GM20431 (cell line): Measurements from ENCODE around the gene OTP.

Source experiments
- in situ Hi-C: fragments of 300-500 bp; cut with MseI, MboI; formaldehyde crosslinking; loops from one replicate; pipeline ENCODE4 v1.15.0; 2020; ENCODE audit warnings: low sequenced_read_pairs; ENCODE audit not compliant: unreplicated experiment

The OTP gene

DNA sequence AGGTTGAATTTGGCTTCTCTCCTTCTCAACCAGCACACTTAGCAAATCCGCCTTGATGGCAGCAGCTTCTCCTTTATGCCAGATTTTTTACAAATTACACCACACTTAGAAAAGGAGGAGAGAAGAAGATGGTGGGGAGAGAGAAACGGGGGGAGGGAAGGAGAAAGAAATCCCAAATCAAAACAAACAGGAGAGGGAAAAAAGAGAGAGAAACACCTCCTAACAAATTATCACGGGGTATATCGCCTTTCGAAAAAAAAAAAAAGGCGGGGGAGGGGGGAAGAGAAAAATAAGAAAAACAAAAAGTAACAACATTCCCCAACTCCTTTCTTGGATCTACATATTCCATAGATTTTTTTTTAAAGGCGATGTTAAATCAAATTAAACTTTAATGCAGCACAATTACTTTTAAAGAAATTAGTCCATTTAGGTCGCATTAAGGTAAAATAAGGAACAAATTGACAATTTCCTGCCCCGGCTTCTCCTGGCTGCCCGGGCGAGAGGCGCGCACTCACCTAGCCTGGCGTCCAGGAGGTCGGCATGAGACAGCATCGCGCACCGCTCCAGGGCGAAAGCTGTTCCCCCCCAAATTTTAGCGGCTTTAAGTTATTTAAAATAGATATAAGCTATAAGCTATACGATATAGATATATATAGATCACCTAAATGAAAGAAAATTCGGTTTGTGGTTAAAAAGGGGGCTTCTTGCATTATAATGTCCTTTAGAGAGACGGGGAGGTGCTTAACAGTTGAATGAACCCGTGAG, at the start of gene OTP:
OTP (minus strand) TSS at position 716 of the 765 bp plus-strand sequence; CDS start at position 552, 164 bp downstream.
- in situ Hi-C loops, result no loop called here

DNA sequence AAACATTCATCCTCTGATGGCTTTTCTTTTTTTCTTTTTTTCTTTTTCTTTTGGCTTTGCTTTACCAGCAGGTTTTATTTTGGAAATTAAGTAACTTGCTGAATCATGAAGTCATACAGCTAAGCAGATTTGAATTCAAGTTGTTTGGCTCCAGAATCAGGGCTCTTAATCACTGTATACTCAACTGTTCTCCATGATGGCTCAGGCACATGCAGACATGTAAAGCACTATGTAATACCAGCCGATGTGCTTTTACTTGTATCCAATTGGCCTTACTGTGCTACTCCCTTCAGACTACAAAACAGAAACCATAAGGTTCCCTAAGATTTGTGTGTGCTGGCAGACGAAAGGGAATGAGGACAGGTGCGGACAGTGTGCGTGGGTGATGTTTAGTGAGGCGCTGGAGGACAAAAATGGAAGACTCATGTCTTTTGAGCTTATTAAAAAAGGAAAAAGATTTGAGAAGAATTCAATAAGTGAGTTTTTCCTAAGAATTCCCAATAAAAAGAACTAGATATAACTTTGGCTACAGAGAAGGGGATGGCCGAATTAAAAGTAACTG, 44.7 kb upstream of the OTP start:
- in situ Hi-C loops, result no loop called here

DNA sequence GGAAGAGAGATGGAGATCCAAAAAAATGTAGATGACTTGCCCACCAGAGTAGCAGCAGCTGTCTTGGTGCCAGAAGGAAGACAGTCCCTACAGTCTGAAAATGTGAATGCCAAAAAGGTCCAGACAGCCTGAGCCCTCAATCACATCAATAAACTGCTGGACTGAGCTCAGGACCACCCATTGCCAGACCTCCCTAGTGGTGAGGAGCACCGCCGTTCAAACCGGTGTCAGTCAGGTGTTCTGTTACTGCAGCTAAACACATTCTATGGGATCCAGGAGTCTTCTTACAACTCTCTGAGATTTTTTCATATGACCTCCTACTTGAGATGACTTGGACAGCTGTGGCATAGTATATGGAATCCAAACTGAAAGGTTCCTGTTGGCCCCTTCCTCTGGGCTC, 32.0 kb upstream of the OTP start:
- in situ Hi-C loops, result no loop called here

DNA sequence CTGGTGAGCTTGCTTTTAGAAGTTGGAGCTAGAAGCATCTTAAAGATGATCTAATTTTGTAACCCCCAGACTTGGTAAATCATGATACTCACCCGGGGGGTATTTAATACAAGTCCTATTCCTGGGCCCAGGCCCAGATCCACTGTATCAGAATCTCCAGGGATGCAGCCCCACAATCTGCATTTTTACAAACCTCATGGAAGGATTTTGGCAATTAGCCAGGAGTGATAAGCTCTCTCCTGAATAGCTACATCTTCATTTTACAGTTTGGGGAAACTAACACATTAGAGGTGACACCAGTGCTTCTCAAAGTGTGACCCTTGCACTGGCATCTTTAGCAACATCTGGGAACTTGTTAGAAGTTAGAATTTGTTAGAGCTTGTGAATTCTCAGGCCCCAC, 31.2 kb upstream of the OTP start:
- in situ Hi-C loops, result no loop called here

GRCh38 chr5:77663090-77663863, 24.8 kb upstream of the OTP start:
- in situ Hi-C loops, result no loop called here

DNA sequence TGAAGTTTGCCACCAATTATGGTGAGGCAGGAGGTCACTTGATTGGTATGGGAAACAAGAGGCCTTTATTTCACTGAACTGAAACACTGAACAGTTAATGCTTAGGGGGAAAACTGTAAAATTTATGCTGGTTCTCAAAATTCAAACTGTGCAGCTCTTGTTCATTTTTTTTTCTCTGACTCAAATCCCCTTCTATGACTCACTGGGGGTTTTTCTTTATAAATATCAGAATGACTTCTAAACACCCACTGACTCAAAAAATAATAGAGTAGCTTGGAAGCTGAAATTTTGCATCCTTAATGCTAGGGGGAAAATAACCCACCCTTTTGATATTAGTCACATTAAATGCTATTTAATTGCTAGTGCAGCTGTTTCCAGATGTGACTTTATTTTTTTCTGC, 24.1 kb upstream of the OTP start:
- in situ Hi-C loops, result no loop called here

DNA sequence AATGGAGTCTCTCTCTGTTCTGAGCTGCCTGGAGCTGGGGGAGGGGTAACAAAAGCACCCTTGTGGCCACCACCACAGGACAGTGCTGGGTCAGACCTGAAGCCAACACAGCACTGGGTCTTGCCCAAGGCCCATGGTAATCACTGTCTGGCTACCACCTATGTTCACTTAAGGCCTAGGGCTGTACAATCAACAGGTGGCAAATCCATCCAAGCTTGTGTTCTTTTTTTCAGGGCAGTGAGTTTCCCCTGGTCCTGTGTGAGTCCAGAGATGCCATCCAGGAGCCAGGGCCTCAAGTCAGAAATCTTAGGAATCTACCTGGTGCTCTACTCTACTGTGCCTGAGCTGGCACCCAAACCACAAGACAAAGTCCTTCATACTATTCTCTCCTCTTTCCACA, 20.1 kb upstream of the OTP start:
- in situ Hi-C loops, result no loop called here

GRCh38 chr5:77651343-77651742, 12.8 kb upstream of the OTP start:
- in situ Hi-C loops, result no loop called here

DNA sequence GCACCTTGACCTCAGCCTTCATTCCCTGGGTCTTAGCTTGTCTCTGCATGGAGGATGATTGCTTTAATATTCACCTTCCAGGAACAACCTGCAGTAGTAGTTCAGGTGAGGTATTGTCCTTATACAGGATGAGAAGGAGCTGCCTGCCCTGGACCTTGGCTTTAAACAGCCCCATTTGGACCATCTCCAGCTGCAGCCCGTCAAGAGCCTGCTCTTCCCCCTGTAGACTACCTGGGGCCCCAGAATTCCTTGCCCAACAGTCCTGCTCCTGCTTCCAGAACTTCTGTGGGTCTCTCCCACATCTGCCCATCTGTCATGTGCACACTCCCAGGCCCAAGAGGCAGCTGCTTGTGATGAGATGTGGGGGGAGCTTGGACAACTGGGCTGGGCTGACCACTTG, 12.2 kb upstream of the OTP start:
- in situ Hi-C loops, result no loop called here

GRCh38 chr5:77649776-77650175, 11.3 kb upstream of the OTP start:
- in situ Hi-C loops, result no loop called here

DNA sequence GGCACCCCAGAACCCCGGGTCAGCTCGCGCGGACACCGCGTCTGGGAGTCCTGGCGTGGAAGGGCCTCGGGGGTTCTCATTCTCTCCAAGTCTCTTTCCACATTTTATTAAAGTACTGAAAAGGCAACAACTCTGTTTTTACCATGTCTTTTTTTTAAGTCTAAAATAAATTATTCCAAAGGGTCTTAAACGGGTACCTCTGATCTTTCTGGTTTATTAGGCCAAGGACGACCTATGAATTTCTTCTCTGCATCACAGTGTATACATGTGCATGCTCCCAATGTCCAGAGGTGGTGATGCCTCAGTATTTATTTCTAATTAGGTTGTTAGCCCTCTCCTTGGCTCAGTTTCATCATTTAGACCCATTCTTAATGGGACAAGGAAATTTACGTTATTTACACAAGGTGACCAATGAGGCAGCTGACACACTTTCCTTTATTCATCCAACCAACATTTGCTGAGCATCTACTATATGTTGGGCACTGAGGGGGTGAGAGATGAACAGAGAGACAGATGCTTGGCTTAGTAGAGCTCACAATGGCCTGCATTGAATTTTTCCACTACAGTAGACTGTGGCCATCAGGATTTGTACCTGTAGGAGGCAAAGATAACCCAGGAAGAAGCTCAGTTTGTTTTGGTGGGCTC, 7.6 kb upstream of the OTP start:
- in situ Hi-C loops, result no loop called here

GRCh38 chr5:77645158-77645994, 6.9 kb upstream of the OTP start:
- in situ Hi-C loops, result no loop called here

GRCh38 chr5:77644371-77645157, 6.1 kb upstream of the OTP start:
- in situ Hi-C loops, result no loop called here

DNA sequence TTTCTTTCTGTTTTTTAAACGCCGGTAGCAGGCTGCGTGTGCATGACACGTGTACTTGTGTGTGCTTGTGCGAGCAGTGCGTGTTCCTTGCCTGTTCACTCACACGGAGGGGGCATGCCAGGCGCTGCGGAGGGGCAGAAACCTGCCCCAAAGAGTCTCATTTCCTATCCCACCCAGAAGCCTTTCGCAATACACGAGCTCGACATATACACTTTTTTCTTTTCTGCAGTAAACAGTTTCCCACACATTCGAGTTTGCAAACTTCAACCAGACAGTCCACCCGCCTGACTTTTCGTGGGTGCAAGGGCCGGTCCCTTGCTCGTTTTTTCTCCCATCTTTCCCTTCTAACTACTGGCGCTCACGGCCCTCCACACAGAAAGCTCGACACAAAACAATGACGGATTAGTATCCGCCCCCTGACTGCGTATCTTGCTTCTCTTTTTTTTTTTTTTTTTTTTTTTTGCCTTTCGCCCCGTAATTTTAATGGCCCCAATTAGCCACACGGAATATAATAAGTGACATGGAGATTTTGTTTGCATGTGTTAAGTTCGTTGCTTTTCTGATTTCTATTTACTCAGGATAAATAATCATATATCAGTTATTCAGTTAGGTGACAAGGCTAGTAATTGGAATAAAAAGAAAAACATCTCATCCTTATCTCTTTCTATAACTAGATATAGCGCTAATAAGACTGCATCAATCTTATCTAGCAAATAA, 5.3 kb upstream of the OTP start:
- in situ Hi-C loops, result no loop called here

- in situ Hi-C loops, result no loop called here
These were observed 4.5 kb upstream of the OTP start for GRCh38 chr5:77642738-77643653.

- in situ Hi-C loops, result no loop called here
These were observed 3.6 kb upstream of the OTP start for GRCh38 chr5:77641963-77642737.
